NCI-H187 treated with DMSO at 0.1 percent for 48 hours (cell line): ENCODE results near the gene CD248.
"Not testable (repeated sequence)": the region's sequence is repeated elsewhere in the genome, so short reads cannot be mapped to it uniquely, and the experiment has no call there.

Source experiments
- DNase-seq: peaks from one replicate; lab custom pipeline; 2025; lab: John Stamatoyannopoulos, UW

The CD248 gene

GRCh38 chr11:66328302-66329144 is 11.7 kb upstream of the CD248 start:
- DNase-seq: no peak

GRCh38 chr11:66328031-66328301 is 11.1 kb upstream of the CD248 start:
- no peak for DNase-seq

- DNase-seq: no peak
Observed at GRCh38 chr11:66327171-66328030, 10.6 kb upstream of the CD248 start.

GRCh38 chr11:66326261-66327111 is 9.6 kb upstream of the CD248 start:
- no peak for DNase-seq

GRCh38 chr11:66325263-66325671 is 8.4 kb upstream of the CD248 start:
- no peak for DNase-seq

GRCh38 chr11:66324664-66325063 is 7.8 kb upstream of the CD248 start:
- no peak for DNase-seq

- DNase-seq: no peak
Observed at GRCh38 chr11:66323684-66324083, 6.8 kb upstream of the CD248 start.

GRCh38 chr11:66322732-66323427 is 6.0 kb upstream of the CD248 start:
- DNase-seq: no peak

GRCh38 chr11:66321606-66322005 is 4.8 kb upstream of the CD248 start:
- no peak for DNase-seq

GRCh38 chr11:66320748-66321147 is 3.9 kb upstream of the CD248 start:
- DNase-seq: not testable (repeated sequence)

- DNase-seq: not testable (repeated sequence)
Observed at GRCh38 chr11:66320289-66320688, 3.4 kb upstream of the CD248 start.

GRCh38 chr11:66318600-66318970 is 1.7 kb upstream of the CD248 start:
- no peak for DNase-seq

GRCh38 chr11:66317723-66318599 is 1.1 kb upstream of the CD248 start:
- no peak for DNase-seq

- DNase-seq: no peak
Observed at GRCh38 chr11:66317322-66317722, 478 bp upstream of the CD248 start.

GRCh38 chr11:66315921-66316811 is 678 bp downstream of the CD248 start:
- no peak for DNase-seq

- no peak for DNase-seq
Observed at GRCh38 chr11:66315498-66315885, 1.4 kb downstream of the CD248 start.

GRCh38 chr11:66314561-66315497 is 2.0 kb downstream of the CD248 start:
- no peak for DNase-seq

- DNase-seq: no peak
Observed at GRCh38 chr11:66314186-66314501, 2.7 kb downstream of the CD248 start.
